HG03442 (cell line): ENCODE data around the gene PEX12.
"Not testable (repeated sequence)": the region's sequence is repeated elsewhere in the genome, so short reads cannot be mapped to it uniquely, and the experiment has no call there.

Experiments
- ATAC-seq: cut with Tn5 transposase; IDR thresholded peaks from one replicate; pipeline ENCODE4 v1.9.1; 2021; ENCODE audit warnings: mild to moderate bottlenecking, moderate library complexity; ENCODE audit not compliant: unreplicated experiment

The PEX12 gene

DNA sequence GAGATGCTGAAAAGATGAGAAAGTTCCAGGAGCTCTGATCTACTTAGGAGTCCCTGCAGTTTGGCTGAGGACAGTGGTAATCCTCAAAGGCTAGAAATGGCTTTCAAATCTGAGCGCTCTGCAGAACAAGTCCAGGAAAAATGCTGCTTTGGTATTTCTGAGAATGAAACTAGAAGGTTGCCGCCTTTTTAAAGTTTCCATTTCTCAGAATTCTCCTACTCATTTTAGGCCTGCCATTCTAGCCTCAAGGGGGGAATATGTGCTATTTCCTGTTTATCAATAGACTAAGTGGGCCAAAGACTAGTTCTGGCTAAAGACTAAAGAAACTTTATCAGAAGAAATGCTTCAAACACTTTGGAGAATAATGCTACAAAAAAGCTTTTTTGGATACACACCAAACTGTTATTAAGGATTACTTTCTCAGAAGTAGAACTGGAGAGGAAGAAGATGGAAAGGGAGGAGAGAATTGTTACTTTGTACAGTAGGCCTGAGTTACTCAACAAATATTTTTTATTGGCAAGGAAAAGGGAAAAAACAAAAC, 40.7 kb downstream of the PEX12 start, which contains the start of gene SLFN12L:
SLFN12L (minus strand) TSS at position 78 of the 541 bp plus-strand sequence. CDS start 15,314 bp downstream, outside the sequence.
- ATAC-seq, result no peak

DNA sequence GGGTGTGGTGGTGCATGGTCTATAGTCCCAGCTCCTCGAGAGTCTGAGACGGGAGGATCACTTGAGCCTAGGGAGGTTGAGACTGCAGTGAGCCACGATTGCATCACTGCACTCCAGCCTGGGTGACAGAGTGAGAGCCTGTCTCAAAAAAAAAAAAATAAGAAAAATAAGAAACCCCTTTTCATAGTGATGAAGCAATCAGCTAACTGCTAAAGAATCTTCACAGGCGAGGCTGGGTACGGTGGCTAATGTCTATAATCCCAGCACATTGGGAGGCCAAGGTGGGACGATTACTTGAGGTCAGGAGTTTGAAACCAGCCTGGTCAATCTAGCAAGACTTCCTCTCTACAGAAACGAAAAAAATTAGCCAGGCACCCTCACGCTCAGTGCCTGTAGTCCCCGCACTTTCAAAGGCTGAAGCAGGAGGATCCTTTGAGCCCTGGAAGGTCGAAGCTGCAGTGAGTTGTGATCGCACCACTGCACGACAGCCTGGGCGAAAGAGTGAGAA, 41.7 kb downstream of the PEX12 start:
- no peak for ATAC-seq

DNA sequence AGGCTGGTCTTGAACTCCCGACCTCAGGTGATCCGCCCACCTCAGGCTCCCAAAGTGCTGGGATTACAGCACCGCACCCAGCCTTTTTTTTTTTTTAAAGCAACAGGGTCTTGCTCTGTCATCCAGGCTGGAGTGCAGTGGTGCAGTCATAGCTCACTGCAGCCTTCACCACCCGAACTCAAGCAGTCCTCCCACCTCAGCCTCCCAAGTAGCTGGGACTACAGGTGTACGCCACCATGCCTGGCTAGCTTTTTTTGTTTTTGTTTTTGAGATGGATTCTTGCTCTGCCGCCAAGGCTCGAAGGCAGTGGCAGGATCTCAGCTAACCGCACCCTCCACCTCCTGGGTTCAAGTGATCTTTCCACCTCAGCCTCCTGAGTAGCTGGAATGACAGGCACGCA, 43.0 kb downstream of the PEX12 start:
- ATAC-seq, result not testable (repeated sequence)

DNA sequence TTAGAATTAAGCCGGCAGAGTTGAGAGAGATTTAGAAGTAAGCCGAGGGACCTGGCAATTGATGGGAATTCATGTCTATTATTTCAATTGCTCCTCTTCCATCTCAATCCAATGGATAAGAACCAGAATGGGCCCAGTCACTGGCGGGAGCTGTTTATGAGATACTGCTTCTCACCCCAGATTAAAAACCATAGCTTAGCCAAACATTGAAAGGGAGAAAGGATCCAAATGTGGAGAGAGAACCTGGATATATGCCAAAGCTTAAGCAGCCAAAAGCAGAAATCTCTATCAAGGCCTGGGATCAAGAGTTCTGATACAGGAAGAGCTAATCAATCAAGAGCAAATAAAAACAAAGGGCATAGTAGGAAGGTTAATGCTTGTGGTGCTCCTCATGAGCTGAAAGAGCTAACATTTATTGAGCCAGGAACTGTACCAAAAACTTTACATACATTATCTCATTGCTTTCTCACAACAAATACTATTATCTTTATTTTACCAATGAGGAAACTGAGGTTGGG, 43.7 kb downstream of the PEX12 start:
- no peak for ATAC-seq

DNA sequence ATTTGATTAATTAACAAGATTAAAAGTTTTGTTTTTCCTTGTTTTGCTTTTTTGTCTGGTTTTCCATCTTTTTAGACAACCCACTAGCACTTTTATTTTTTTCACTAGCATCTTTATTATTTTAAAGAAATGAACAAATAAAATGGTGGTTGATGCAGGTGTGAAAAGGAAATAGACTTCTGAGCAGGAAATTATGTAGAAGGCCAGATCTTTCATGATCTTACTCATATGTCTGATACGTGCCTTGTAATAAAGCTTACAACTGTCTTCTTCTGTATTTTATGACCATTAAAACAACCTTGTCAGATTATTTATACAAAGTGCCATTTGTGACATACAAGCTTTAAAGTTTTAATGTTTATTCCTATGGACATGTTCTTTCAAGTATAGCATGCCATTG, 47.2 kb downstream of the PEX12 start:
- no peak for ATAC-seq

DNA sequence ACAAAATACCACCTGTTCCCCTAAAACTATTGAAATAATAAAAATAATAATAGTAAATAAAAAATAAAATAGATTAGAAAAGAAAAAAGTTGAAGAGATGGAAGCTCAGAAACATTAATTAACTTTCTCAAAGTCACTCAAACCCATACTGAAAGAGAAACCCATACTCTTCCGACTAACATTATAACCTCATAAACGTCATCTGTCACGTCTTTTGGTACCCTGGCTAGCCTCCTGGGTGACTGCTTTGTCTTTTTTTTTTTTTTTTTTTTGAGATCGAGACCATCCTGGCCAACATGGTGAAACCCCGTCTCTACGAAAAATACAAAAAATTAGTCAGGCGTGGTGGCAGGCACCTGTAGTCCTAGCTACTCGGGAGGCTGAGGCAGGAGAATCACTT, 48.5 kb downstream of the PEX12 start:
- no peak for ATAC-seq

DNA sequence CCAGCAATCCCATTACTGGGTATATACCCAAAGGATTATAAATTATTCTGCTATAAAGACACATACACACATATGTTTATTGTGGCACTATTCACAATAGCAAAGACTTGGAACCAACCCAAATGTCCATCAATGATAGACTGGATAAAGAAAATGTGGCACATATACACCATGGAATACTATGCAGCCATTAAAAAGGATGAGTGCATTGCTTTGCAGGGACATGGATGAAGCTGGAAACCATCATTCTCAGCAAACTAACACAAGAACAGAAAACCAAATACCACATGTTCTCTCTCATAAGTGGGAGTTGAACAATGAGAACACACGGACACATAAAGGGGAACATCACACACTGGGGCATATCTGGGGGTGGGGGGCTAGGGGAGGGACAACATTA, 49.0 kb downstream of the PEX12 start:
- ATAC-seq, result not testable (repeated sequence)
